Measurements from ENCODE around the gene RNF207. TPM values are rescaled to one million over a fixed set of nuclear protein-coding genes. Genes with fewer than 3 reads are reported as not detected.

Gene RNF207
- polyA plus RNA-seq, 1 donor from 2014 or later = 3.5 TPM

GRCh38 chr1:6256645-6257044 lies 50.7 kb downstream of the RNF207 start:
- no peak for TF ChIP-seq SMC3 (conservative IDR thresholded peaks at IDR 0.05; ENCODE audit: poor library complexity)
- no peak for TF ChIP-seq TAF1 (IDR thresholded peaks at IDR 0.05; ENCODE audit: low read depth)
- TF ChIP-seq EP300 (conservative IDR thresholded peaks at IDR 0.05; ENCODE audit: poor library complexity, severe bottlenecking) = no peak
- TF ChIP-seq MXI1 (conservative IDR thresholded peaks at IDR 0.05; ENCODE audit: poor library complexity, severe bottlenecking) = no peak
- no peak for TF ChIP-seq CTCF (IDR thresholded peaks at IDR 0.05; ENCODE audit: poor library complexity, severe bottlenecking)
- no peak for TF ChIP-seq POLR2AphosphoS5 (IDR thresholded peaks at IDR 0.05)
- no peak for TF ChIP-seq RAD21 (conservative IDR thresholded peaks at IDR 0.05)
- no peaks in the 10 kb centered on the region for H3K9me3 ChIP-seq (ENCODE audit: low read length)
- H3K4me2 ChIP-seq (ENCODE audit: low read length) = no peak overlapping the region
- no peak overlapping the region for H2AFZ ChIP-seq (ENCODE audit: low read depth, low read length)
- H3K79me2 ChIP-seq (replicated peaks; ENCODE audit: insufficient read depth, low read length) = peaks cover 6% of the 10 kb centered on the region
- H3K27ac ChIP-seq (ENCODE audit: low read length) = no peak overlapping the region
- no peak overlapping the region for H3K4me3 ChIP-seq (ENCODE audit: low read length)
- no peak overlapping the region for H3K9ac ChIP-seq (ENCODE audit: low read length)
- no peaks in the 10 kb centered on the region for H3K9me2 ChIP-seq (ENCODE audit: insufficient read depth, low read length)
- H3K27me3 ChIP-seq (ENCODE audit: insufficient read depth, low read depth, low read length) = no peaks in the 10 kb centered on the region
- H3K36me3 ChIP-seq (ENCODE audit: insufficient read depth, low read length) = peaks cover 7% of the 10 kb centered on the region
- H4K20me1 ChIP-seq (ENCODE audit: insufficient read depth) = no peaks in the 10 kb centered on the region
- H3F3A ChIP-seq (ENCODE audit: insufficient read depth, low read length, poor library complexity, severe bottlenecking) = no peaks in the 10 kb centered on the region

- H3K9me3 ChIP-seq (ENCODE audit: low read length) = no peaks in the 10 kb centered on the region
- no peak overlapping the region for H3K27ac ChIP-seq (ENCODE audit: low read length)
- H3K27me3 ChIP-seq (ENCODE audit: insufficient read depth, low read depth, low read length) = no peaks in the 10 kb centered on the region
- no peak overlapping the region for H3K4me2 ChIP-seq (ENCODE audit: low read length)
- H3K79me2 ChIP-seq (replicated peaks; ENCODE audit: insufficient read depth, low read length) = peaks cover 6% of the 10 kb centered on the region
- H3K36me3 ChIP-seq (ENCODE audit: insufficient read depth, low read length) = peaks cover 7% of the 10 kb centered on the region
- H3K9ac ChIP-seq (ENCODE audit: low read length) = no peak overlapping the region
- H3K4me3 ChIP-seq (ENCODE audit: low read length) = no peak overlapping the region
- no peak overlapping the region for H2AFZ ChIP-seq (ENCODE audit: low read depth, low read length)
- TF ChIP-seq MXI1 (conservative IDR thresholded peaks at IDR 0.05; ENCODE audit: poor library complexity, severe bottlenecking) (no peak), CTCF (IDR thresholded peaks at IDR 0.05; ENCODE audit: poor library complexity, severe bottlenecking) (no peak), EP300 (conservative IDR thresholded peaks at IDR 0.05; ENCODE audit: poor library complexity, severe bottlenecking) (no peak), SMC3 (conservative IDR thresholded peaks at IDR 0.05; ENCODE audit: poor library complexity) (no peak), TAF1 (IDR thresholded peaks at IDR 0.05; ENCODE audit: low read depth) (no peak), REST (IDR thresholded peaks at IDR 0.05; ENCODE audit: borderline replicate concordance) (no peak), EZH2 (IDR thresholded peaks at IDR 0.05; ENCODE audit: borderline replicate concordance, insufficient read depth, low read length, poor library complexity, severe bottlenecking) (no peak), POLR2AphosphoS5 (IDR thresholded peaks at IDR 0.05) (no peak), RAD21 (conservative IDR thresholded peaks at IDR 0.05) (no peak)
- no peaks in the 10 kb centered on the region for H3F3A ChIP-seq (ENCODE audit: insufficient read depth, low read length, poor library complexity, severe bottlenecking)
- H3K9me2 ChIP-seq (ENCODE audit: insufficient read depth, low read length) = no peaks in the 10 kb centered on the region
- H4K20me1 ChIP-seq (ENCODE audit: insufficient read depth) = no peaks in the 10 kb centered on the region
These were observed 51.7 kb downstream of the RNF207 start for GRCh38 chr1:6257541-6258069.
